Spleen (tissue), 7 donors: Measurements from ENCODE around the gene MATR3.

Experiments
- CTCF ChIP-seq, 11 experiments: fragments of 200-600 bp in 7 of 11; fragments of 450-650 bp in 4 of 11; sonication (generic) in 4 of 11; IDR thresholded peaks in 8 of 11; conservative IDR thresholded peaks in 3 of 11; 1 replicate in 7 of 11; 2 replicates in 4 of 11; pipeline versions ENCODE4 v1.4.0 to v1.8.0; 2016 to 2021; ENCODE audit warnings: antibody characterized with exemption in 11 of 11, inconsistent platforms in 4 of 11, mild to moderate bottlenecking in 1 of 11
- POLR2A ChIP-seq, 3 donors: fragments of 450-650 bp; IDR thresholded peaks; one replicate each; pipeline ENCODE4 v1.5.1; 2017; ENCODE audit warnings: antibody characterized with exemption in 3 of 3, mild to moderate bottlenecking in 1 of 3
- donor health status: DM: no; HTN: no; CAD: no; lungs with moderate emphysema.
- donor health status: DM: no; HTN: no; CAD: no.
- donor health status: DM: no; HTN: no; CAD: no.

GRCh38 chr5:139354186-139354585, 60.6 kb downstream of the MATR3 start:
- TF ChIP-seq CTCF (IDR thresholded peaks at IDR 0.05 in 8 of 11, conservative IDR thresholded peaks at IDR 0.05 in 3 of 11): no peak
- TF ChIP-seq POLR2A (IDR thresholded peaks at IDR 0.05): no peak
